HG03432 (cell line): ENCODE measurements around the gene TOMM20.

ENCODE experiments used
- ATAC-seq: cut with Tn5 transposase; IDR thresholded peaks from one replicate; pipeline ENCODE4 v1.9.1; 2021; ENCODE audit warnings: mild to moderate bottlenecking, moderate library complexity; ENCODE audit not compliant: unreplicated experiment

TOMM20 gene

GRCh38 chr1:235136111-235136510 is 7.5 kb upstream of the TOMM20 start:
- ATAC-seq, result no peak

GRCh38 chr1:235134171-235134570 is 5.5 kb upstream of the TOMM20 start:
- no peak for ATAC-seq

- no peak for ATAC-seq
Observed at GRCh38 chr1:235133086-235133485, 4.4 kb upstream of the TOMM20 start.

GRCh38 chr1:235131961-235132360 is 3.3 kb upstream of the TOMM20 start:
- no peak for ATAC-seq

- no peak for ATAC-seq
Observed at GRCh38 chr1:235130766-235131270, 2.2 kb upstream of the TOMM20 start.

GRCh38 chr1:235129774-235130570 is 1.3 kb upstream of the TOMM20 start:
- ATAC-seq, result no peak

GRCh38 chr1:235127732-235128455 is 743 bp downstream of the TOMM20 start:
- no peak for ATAC-seq

- ATAC-seq, result no peak
Observed at GRCh38 chr1:235127203-235127602, 1.4 kb downstream of the TOMM20 start.

- no peak for ATAC-seq
Observed at GRCh38 chr1:235124665-235125064, 4.0 kb downstream of the TOMM20 start.

GRCh38 chr1:235124111-235124510 is 4.5 kb downstream of the TOMM20 start:
- no peak for ATAC-seq

GRCh38 chr1:235122348-235122747 is 6.3 kb downstream of the TOMM20 start:
- no peak for ATAC-seq

GRCh38 chr1:235113183-235113917 is 15.3 kb downstream of the TOMM20 start:
- ATAC-seq, result no peak

- ATAC-seq, result no peak
Observed at GRCh38 chr1:235112297-235113182, 16.1 kb downstream of the TOMM20 start.

- no peak for ATAC-seq
Observed at GRCh38 chr1:235111107-235111506, 17.5 kb downstream of the TOMM20 start.

GRCh38 chr1:235108876-235109275 is 19.8 kb downstream of the TOMM20 start:
- ATAC-seq, result no peak

- no peak for ATAC-seq
Observed at GRCh38 chr1:235108185-235108593, 20.4 kb downstream of the TOMM20 start.

GRCh38 chr1:235107368-235108184 is 21.1 kb downstream of the TOMM20 start:
- ATAC-seq, result no peak

- no peak for ATAC-seq
Observed at GRCh38 chr1:235106457-235106856, 22.2 kb downstream of the TOMM20 start.
